Type B pancreatic cell (in vitro differentiated cells): Measurements from ENCODE around the gene KRTAP4-3. TPM values are rescaled to one million over a fixed set of nuclear protein-coding genes. Genes with fewer than 3 reads are reported as not detected.
"Not testable (repeated sequence)": the region's sequence is repeated elsewhere in the genome, so short reads cannot be mapped to it uniquely, and the experiment has no call there.

Source experiments
- DNase-seq: peaks from one replicate; pipeline ENCODE4 v3.0.0; 2021; ENCODE audit warnings: mixed read lengths; ENCODE audit not compliant: unreplicated experiment; ENCODE audit errors: extremely low spot score
- H3K27ac Mint-ChIP-seq: 2 replicates; pipeline ENCODE4 v1.8.0; 2021; ENCODE audit warnings: mild to moderate bottlenecking, mixed read lengths
- H3K27me3 Mint-ChIP-seq: 2 replicates; pipeline ENCODE4 v1.8.0; 2021; ENCODE audit warnings: mixed read lengths
- H3K36me3 Mint-ChIP-seq: 2 replicates; pipeline ENCODE4 v1.8.0; 2021; ENCODE audit warnings: mixed read lengths
- H3K4me1 Mint-ChIP-seq: one replicate; pipeline ENCODE4 v1.8.0; 2021; ENCODE audit warnings: mixed read lengths; ENCODE audit not compliant: unreplicated experiment
- H3K4me3 Mint-ChIP-seq: 2 replicates; pipeline ENCODE4 v1.8.0; 2021; ENCODE audit warnings: mild to moderate bottlenecking, mixed read lengths
- H3K9me3 Mint-ChIP-seq: 2 replicates; pipeline ENCODE4 v1.8.0; 2021; ENCODE audit warnings: mixed read lengths
- CTCF ChIP-seq: fragments of 200-600 bp; sonication (generic); conservative IDR thresholded peaks from 2 replicates; pipeline ENCODE4 v1.5.0; 2021; ENCODE audit warnings: antibody characterized with exemption, mild to moderate bottlenecking
- total RNA-seq: library from RNA; stranded (reverse); gene quantifications from 2 replicates; pipeline ENCODE4 v1.2.1, GENCODE V29; 2021; ENCODE audit warnings: low replicate concordance

The KRTAP4-3 gene
- total RNA-seq, 1 donor from 2014 or later = not detected

DNA sequence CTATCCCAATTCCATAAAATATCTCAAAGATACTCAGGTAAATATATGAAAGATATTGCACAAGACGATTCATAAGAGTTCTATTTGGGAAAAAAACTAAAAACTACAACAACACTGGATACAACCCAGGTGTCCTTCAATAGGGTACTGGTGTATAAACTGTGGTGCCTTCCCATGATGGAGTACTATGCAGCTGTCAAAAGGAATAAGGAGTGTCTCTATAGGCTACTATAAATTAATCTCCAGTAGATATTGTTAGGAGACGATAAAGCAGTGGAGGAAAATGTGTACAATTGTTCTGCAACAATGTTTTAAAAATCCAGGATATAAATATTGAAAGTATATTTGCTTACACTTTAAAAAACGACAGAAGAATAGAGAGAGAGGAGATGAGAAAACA, 41.6 kb downstream of the KRTAP4-3 start:
- Mint-ChIP-seq H3K27ac (no peak overlapping the region), H3K4me1 (no peaks in the 10 kb centered on the region), H3K4me3 (no peak overlapping the region), H3K27me3 (peaks cover 4% of the 10 kb centered on the region), H3K36me3 (no peaks in the 10 kb centered on the region), H3K9me3 (no peaks in the 10 kb centered on the region)
- no peak for DNase-seq
- TF ChIP-seq CTCF = no peak

DNA sequence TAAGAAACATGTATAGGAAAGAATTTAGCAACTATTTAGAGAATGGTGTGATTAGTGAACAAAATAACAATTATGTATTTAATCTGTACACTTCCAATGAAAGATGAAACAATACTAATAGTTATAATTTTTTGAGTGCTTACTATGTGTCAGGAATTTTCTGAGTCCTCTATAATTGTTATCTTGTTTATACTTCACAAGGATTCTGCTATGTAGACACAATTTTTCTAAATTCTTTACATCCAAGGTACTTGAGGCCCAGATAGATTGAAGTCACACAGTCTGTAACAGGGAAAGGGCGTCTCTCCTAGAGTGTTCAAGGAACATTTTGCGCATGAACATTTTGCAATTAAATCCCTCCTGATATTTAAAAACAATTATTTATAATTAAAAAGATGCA, 43.0 kb downstream of the KRTAP4-3 start:
- Mint-ChIP-seq H3K36me3 (no peaks in the 10 kb centered on the region), H3K27ac (no peak overlapping the region), H3K4me3 (no peak overlapping the region), H3K9me3 (no peaks in the 10 kb centered on the region), H3K4me1 (no peaks in the 10 kb centered on the region), H3K27me3 (peaks cover 4% of the 10 kb centered on the region)
- TF ChIP-seq CTCF = no peak
- DNase-seq = no peak

DNA sequence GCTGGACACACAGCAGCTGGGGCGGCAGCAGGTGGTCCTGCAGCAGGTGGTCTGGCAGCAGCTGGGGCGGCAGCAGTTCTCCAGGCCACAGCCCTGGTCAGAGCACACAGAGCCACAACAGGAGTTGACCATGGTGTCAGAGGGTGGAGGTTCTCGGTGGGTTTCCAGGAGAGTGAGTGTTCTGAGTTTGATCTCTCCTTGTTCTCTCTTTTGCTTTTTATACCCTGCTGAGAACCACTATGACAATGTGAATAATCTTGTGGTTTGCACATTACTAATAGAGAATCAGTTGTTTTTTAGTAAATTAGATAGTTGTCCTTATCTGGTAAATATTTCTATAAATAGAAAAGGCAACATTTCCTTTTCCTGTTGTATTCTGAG, 44.0 kb downstream of the KRTAP4-3 start, which contains the start of gene KRTAP4-12:
Gene KRTAP4-12, minus strand, starts transcription at position 192 of the 381 bp plus-strand sequence. Its CDS starts 60 bp downstream, at position 132.
- not testable (repeated sequence) for H3K4me1 Mint-ChIP-seq, H3K27me3 Mint-ChIP-seq, DNase-seq, H3K27ac Mint-ChIP-seq, H3K9me3 Mint-ChIP-seq, H3K36me3 Mint-ChIP-seq, H3K4me3 Mint-ChIP-seq

- not testable (repeated sequence) for DNase-seq, H3K9me3 Mint-ChIP-seq, H3K4me3 Mint-ChIP-seq, H3K27ac Mint-ChIP-seq, H3K4me1 Mint-ChIP-seq, H3K36me3 Mint-ChIP-seq, H3K27me3 Mint-ChIP-seq
These were observed 44.6 kb downstream of the KRTAP4-3 start for GRCh38 chr17:41123292-41123990.

- Mint-ChIP-seq H3K9me3 (no peaks in the 10 kb centered on the region), H3K36me3 (no peaks in the 10 kb centered on the region), H3K27me3 (peaks cover 4% of the 10 kb centered on the region), H3K4me1 (peaks cover 4% of the 10 kb centered on the region), H3K4me3 (no peak overlapping the region), H3K27ac (no peak overlapping the region)
- DNase-seq = no peak
- no peak for TF ChIP-seq CTCF
These were observed 46.3 kb downstream of the KRTAP4-3 start for GRCh38 chr17:41121742-41122141.

GRCh38 chr17:41119696-41120690, 48.0 kb downstream of the KRTAP4-3 start:
- not testable (repeated sequence) for H3K4me3 Mint-ChIP-seq, DNase-seq, H3K9me3 Mint-ChIP-seq, H3K27ac Mint-ChIP-seq, H3K27me3 Mint-ChIP-seq, H3K36me3 Mint-ChIP-seq, H3K4me1 Mint-ChIP-seq

DNA sequence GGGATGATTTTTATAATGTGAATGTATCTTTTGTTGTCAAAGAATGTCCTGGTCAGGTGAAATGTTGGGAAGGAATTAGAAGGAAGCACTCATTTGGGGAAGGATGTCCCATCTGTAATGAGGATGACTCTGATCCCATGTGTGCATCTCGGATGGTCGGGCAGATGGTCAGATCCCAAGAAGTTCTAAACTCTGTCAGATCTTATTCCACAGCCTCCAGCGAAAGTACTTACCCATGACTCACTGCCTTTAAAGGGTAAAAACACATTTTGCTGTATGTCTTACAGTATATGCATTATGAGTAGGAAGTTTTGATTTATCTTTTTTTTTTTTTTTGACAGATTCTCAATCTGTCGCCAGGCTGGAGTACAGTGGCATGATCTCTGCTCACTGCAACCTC, 49.3 kb downstream of the KRTAP4-3 start:
- Mint-ChIP-seq H3K36me3 (no peaks in the 10 kb centered on the region), H3K27me3 (no peaks in the 10 kb centered on the region), H3K9me3 (no peaks in the 10 kb centered on the region), H3K4me1 (peaks cover 4% of the 10 kb centered on the region), H3K27ac (no peak overlapping the region), H3K4me3 (no peak overlapping the region)
- no peak for TF ChIP-seq CTCF
- DNase-seq = no peak

DNA sequence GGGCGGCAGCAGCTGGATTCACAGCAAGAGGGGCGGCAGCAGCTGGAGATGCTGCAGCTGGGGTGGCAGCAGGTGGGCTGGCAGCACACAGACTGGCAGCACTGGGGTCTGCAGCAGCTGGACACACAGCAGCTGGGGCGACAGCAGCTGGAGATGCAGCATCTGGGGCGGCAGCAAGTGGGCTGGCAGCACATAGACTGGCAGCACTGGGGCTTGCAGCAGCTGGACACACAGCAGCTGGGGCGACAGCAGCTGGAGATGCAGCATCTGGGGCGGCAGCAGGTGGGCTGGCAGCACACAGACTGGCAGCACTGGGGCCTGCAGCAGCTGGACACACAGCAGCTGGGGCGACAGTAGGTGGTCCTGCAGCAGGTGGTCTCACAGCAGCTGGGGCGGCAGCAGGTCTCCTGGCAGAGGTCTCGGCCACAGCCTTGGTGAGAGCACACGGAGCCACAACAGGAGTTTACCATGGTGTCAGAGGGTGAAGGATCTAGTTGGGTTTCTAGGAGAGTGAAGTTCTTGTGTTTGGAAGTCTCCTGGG, 50.1 kb downstream of the KRTAP4-3 start, which contains the start of gene KRTAP4-11:
Gene KRTAP4-11, minus strand, starts transcription at position 528 of the 541 bp plus-strand sequence. Its CDS starts 58 bp downstream, at position 470.
- not testable (repeated sequence) for H3K27ac Mint-ChIP-seq, DNase-seq, H3K4me1 Mint-ChIP-seq, H3K9me3 Mint-ChIP-seq, H3K4me3 Mint-ChIP-seq, H3K36me3 Mint-ChIP-seq, H3K27me3 Mint-ChIP-seq
